NCI-H524 treated with DMSO at 0.1 percent for 48 hours (cell line): ENCODE measurements around the gene PSD2.

Experiments
- DNase-seq: peaks from one replicate; lab custom pipeline; 2025; lab: John Stamatoyannopoulos, UW

PSD2 gene

DNA sequence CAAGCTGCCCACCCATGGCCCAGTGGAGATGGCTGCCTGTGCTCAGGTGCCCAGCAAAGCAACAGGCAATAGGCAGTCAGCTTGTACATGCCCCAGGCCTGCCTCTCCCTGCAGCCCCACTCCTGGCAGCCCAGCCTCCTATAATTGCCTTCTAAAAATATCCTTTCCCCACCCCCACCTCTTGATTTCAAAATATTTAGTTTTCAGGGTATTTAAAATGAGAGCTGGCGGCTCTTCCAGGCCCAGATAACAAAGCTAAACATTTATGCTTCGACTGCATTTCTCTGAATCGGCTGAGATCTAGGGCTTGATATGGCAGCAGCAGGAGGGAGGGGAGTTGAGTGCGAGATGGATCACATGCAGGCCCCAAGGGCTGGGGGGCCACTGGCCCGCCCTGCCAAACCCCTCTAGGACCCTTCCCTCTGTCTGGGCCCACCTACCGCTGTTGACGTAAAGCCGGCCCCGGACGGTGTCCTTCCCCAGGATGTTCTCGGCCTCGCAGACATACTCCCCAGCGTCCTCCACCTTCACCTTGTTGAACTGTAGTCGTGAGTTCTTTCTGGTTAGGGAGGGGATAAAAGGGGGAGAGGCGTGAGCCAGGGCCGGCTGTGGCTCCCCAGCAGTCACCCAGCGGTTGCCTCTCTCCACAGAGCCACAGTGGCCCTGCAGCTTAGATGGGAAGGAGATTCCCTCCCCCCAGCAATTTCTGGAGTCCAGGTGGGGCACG is 85.0 kb downstream of the PSD2 start:
- no peak for DNase-seq

DNA sequence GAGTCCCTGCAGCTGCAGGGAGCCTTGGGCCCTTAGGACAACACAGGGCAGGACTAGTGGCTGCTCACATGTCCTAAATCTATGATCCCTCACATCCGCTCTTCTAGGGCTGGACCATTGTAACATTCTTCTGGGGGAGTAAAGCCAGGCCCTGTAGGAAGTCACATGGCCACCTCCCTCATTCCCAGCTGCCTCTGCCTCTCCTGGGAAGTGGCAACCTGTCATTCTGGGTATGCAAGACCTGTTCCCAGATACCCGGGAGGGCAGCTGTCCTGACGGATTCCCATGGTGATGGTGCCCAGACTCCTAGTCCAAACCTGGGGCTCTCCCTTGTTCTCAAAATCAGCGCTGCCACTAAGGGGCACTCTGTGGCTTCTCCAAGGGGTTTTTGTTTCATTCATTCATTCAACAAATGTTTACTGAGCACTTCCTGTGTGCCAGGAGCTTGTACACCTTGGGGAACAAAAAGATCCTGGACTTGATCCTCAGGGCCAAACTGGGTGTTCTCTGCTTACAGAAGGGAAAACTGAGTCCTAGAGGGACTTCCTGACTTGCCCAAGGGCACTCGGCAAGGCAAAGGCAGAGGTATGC is 85.6 kb downstream of the PSD2 start:
- no peak for DNase-seq

- DNase-seq = no peak
Measured at GRCh38 chr5:139882316-139882715, 86.7 kb downstream of the PSD2 start.

DNA sequence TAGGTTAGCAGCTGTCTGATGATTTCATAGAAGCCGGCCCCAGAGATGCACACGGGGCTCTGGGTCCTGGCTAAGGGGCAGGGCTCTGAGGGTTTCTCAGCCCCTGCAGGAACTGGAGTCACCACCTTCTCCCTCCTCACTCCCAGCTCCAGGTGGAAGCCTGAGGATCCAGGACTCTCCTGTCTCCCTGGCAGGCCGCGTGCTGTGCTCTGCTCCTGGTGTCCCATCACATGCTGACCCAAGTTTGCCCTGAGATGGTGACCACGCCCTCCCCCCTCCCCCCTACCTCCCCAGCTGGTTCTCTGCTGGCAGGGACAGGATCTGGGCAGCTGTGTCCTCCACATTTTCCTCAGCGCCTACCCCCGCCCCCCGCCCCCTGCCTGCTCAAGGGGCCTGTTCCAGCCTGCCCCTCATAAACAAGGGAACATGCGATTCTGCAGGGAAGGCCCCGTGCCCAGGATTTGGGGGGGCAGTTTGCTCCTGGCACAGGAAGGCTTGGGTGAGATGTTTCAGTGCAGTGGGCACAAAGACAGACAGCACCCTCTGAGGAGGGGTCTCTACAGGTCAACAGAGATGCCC is 87.4 kb downstream of the PSD2 start:
- DNase-seq = no peak

DNA sequence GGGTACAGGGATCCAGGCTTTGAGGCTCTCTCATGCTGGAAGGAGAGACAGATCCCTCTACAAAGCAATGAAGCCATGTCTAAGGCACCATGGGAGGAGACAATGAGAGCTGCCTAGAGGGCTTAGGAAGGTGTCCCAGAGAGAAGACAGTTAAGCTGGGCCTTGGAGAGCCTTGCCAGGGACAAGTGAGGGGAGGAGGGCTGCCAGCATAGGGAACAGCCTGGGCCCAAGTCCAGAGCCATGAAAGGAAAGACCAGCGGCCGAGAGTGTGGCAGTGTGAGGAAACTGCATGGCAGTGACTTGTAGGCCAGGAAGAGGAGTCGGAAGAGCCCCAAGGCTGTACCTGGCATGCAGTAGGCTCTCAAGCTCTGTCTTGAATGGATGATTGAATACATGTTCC is 88.5 kb downstream of the PSD2 start:
- no peak for DNase-seq

- no peak for DNase-seq
Measured at GRCh38 chr5:139884734-139885133, 89.1 kb downstream of the PSD2 start.

DNA sequence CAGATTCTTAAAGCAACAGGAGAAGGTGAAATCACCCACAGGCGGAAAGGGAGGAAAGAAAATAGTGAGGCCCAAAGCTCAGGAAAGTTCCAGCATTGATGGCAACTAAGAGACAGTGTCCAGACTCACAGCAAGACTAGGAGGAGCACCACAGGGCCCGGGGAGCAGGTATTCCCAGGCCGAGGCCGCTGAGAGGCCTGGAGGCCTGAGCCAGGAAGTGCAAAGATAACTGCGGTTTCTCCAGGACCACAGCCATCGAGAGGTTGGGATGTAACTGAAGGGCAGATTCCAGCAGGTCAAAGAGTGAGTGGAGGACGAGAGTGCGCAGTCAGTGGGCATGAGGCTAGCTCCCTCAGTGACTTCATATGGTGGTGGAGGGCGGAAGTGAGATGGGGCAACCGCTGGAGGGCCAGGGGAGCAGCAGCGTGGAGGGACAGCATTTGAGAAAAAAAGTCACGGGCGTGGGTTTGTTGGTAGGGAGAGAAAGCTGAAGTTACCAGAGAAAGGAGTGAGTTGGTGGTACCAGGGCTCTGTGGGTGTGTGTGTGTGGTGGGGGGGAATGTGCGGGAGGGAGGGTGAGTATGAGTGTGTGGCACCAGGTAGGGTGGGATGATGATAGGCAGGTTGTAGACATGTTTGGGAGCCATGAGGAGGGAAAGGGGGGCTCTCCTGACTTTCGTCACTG is 89.7 kb downstream of the PSD2 start:
- no peak for DNase-seq

GRCh38 chr5:139885857-139886208 is 90.2 kb downstream of the PSD2 start:
- DNase-seq = no peak

GRCh38 chr5:139886213-139886612 is 90.6 kb downstream of the PSD2 start:
- no peak for DNase-seq

- DNase-seq = no peak
Measured at GRCh38 chr5:139888370-139888769, 92.8 kb downstream of the PSD2 start.

- no peak for DNase-seq
Measured at GRCh38 chr5:139889410-139889809, 93.8 kb downstream of the PSD2 start.

GRCh38 chr5:139893873-139894272 is 98.3 kb downstream of the PSD2 start:
- no peak for DNase-seq
